GM12873 (cell line): ENCODE results near the gene ZKSCAN5.

Experiments
- CTCF ChIP-seq: IDR thresholded peaks from 2 replicates; pipeline ENCODE4 v1.5.1; 2012; ENCODE audit warnings: low read depth, mild to moderate bottlenecking, moderate library complexity, low read length, control low read depth; ENCODE audit not compliant: insufficient read depth; ENCODE audit errors: missing control alignments

Gene ZKSCAN5

GRCh38 chr7:99558306-99559174, 54.1 kb downstream of the ZKSCAN5 start, which contains the start of gene ZNF655:
Gene ZNF655 (plus strand): TSS chr7:99558642. CDS start chr7:99560560, 1,918 bp downstream.
- TF ChIP-seq CTCF: no peak

GRCh38 chr7:99559175-99559915, 54.9 kb downstream of the ZKSCAN5 start:
- no peak for TF ChIP-seq CTCF

GRCh38 chr7:99560834-99561736, 56.6 kb downstream of the ZKSCAN5 start:
- TF ChIP-seq CTCF: no peak

GRCh38 chr7:99561737-99562051, 57.2 kb downstream of the ZKSCAN5 start:
- TF ChIP-seq CTCF: no peak

- no peak for TF ChIP-seq CTCF
These were observed 57.8 kb downstream of the ZKSCAN5 start for GRCh38 chr7:99562114-99562784.

- TF ChIP-seq CTCF: no peak
These were observed 58.4 kb downstream of the ZKSCAN5 start for GRCh38 chr7:99562832-99563231.
